ENCODE results near the gene PTN.
"Not testable (repeated sequence)": the region's sequence is repeated elsewhere in the genome, so short reads cannot be mapped to it uniquely, and the experiment has no call there.

The PTN gene

GRCh38 chr7:137262599-137262998 is 80.9 kb downstream of the PTN start:
- no peak for DNase-seq

- no peak for DNase-seq
Observed at GRCh38 chr7:137258552-137258951, 85.0 kb downstream of the PTN start.

- DNase-seq, result no peak
Observed at GRCh38 chr7:137254766-137255165, 88.8 kb downstream of the PTN start.

- no peak for DNase-seq
Observed at GRCh38 chr7:137245890-137246289, 97.6 kb downstream of the PTN start.

- no peak for DNase-seq
Observed at GRCh38 chr7:137245186-137245585, 98.3 kb downstream of the PTN start.

GRCh38 chr7:137243741-137244140 is 99.8 kb downstream of the PTN start:
- no peak for DNase-seq

GRCh38 chr7:137242616-137243015 is 100.9 kb downstream of the PTN start:
- no peak for DNase-seq

GRCh38 chr7:137241655-137242360 is 101.7 kb downstream of the PTN start:
- DNase-seq, result no peak

- not testable (repeated sequence) for DNase-seq
Observed at GRCh38 chr7:137239186-137239585, 104.3 kb downstream of the PTN start.

- no peak for DNase-seq
Observed at GRCh38 chr7:137235434-137235833, 108.1 kb downstream of the PTN start.

GRCh38 chr7:137231167-137231566 is 112.4 kb downstream of the PTN start:
- DNase-seq, result no peak

GRCh38 chr7:137221467-137221866 is 122.1 kb downstream of the PTN start:
- no peak for DNase-seq

GRCh38 chr7:137213744-137214143 is 129.8 kb downstream of the PTN start:
- no peak for DNase-seq

- no peak for DNase-seq
Observed at GRCh38 chr7:137209151-137209817, 134.2 kb downstream of the PTN start.

- no peak for DNase-seq
Observed at GRCh38 chr7:137206770-137207169, 136.8 kb downstream of the PTN start.

GRCh38 chr7:137204246-137204645 is 139.3 kb downstream of the PTN start:
- no peak for DNase-seq

GRCh38 chr7:137203351-137203750 is 140.2 kb downstream of the PTN start:
- DNase-seq, result no peak

- DNase-seq, result no peak
Observed at GRCh38 chr7:137196648-137197047, 146.9 kb downstream of the PTN start.

- DNase-seq, result no peak
Observed at GRCh38 chr7:137195996-137196395, 147.5 kb downstream of the PTN start.

GRCh38 chr7:137181619-137182018 is 161.9 kb downstream of the PTN start:
- not testable (repeated sequence) for DNase-seq
